ENCODE data around the gene TMEM131L.
A peak's percentile ranks its signal among the peaks of the same experiment; 100 is the strongest.
"Not testable (repeated sequence)": the region's sequence is repeated elsewhere in the genome, so short reads cannot be mapped to it uniquely, and the experiment has no call there.

Gene TMEM131L

DNA sequence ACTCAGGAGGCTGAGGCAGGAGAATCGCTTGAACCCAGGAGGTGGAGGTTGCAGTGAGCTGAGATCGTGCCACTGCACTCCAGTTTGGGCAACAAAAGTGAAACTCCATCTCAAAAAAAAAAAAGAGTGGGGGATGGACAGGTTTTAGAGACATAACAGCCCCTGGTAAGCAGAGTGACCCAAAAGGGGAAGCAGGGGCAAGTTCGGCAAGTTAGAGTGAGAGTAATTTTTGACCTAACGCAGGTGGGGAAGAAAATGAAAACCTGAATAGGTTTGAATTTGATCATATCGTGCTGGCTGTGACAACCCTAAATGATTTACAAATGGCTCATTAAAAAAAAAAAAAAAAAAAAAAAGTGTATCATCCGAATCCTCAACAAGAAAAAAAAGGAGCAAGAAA is 25.7 kb upstream of the TMEM131L start:
- DNase-seq = no peak

DNA sequence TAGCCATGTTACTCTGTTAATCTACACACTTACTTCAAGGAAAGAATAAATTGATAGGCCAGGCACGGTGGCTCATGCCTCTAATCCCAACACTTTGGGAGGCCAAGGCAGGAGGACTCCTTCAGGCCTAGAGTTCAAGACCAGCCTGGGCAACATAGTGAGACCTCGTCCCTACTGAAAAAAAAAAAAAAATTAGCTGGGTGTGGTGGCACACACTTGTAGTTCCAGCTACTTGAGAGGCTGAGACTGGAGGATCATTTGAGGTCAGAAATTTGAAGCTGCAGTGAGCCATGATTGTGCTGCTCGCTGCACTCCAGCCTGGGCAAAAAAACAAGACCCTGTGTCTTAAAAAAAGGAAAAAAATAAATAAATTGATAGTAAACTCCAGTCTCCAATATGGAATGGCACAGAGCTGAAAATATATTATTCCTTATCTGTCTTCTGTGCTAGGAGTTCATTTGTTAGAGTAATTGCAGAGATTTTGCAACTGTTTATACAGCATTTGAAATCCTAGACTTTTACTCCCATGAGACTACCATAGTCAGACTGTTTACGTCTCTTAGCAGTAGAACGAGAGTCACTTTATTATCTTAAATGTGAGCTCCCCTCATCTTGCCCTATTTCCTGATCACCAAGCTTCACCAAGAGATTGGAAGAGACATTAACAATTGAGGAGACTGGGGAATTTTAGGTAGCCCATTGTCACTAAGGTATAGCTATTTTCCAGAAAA is 18.8 kb upstream of the TMEM131L start:
- DNase-seq = no peak

DNA sequence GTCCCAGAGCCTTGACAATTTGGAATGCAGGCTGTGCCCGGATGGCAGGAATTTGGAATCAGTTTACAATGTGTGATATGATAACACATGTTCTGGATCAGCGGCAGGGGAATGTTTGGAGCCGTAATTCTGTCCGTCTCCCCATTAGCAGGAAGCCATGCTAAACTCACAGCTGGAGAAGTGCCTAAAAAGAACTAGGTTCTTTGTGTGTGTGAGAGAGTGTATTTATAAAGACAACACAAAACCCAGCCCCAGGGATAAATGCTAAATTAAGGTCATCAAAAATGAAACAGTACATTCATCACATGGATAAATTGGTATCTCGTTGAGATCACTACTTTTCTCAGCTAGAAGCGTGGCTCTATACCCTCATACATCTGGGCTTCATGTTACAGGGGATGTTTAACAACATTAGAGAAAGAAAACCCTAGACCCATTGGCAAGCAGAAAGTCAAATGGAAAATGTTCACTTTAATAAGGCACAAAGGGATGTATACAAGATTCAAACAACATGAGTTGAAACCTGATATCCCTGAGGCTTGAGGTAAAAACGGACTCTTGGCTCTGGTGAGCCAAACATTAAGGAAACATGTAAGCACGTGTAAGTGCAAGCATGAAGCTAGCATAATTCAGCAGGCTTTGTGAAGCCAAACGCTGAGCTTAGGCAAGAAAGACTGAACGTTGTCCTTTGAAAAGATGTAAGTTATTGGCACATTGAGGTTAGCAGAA is 18.0 kb upstream of the TMEM131L start:
- peak; percentile 55 for DNase-seq

DNA sequence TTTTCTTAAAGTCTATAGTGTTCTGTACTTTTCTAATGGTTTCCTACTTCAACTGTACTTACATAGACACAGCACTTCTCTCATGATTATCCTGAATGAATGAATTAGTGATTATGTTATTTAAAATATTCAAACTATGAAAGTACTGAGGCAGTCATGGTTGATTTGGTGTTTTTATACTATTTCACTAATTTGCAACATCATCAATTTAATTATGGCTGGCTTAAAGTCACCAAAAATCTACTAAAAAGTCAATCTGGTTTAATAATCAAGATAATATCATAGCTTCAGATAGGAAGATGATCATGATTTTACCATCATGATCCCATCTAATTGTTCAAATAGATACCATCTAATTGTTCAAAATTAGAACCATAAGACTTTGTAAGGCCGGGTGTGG is 16.8 kb upstream of the TMEM131L start:
- no peak for DNase-seq

DNA sequence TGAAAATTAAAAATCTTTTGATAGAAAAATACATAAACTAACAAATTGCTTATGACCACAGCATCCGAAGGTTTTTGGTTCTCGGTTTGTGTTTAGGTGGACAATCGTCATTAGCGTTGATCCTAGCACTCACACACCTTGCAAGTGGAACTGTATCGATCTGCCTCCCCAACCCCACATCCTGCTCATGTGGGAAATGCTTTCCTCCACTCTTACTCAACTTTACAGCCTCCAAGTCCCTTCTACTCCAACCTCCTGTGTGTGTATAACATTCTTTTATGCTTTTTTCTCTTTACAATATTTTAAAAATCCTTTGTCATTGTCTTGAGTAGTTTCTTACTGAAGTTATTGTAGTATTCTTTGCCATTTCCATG is 15.6 kb upstream of the TMEM131L start:
- DNase-seq = no peak

DNA sequence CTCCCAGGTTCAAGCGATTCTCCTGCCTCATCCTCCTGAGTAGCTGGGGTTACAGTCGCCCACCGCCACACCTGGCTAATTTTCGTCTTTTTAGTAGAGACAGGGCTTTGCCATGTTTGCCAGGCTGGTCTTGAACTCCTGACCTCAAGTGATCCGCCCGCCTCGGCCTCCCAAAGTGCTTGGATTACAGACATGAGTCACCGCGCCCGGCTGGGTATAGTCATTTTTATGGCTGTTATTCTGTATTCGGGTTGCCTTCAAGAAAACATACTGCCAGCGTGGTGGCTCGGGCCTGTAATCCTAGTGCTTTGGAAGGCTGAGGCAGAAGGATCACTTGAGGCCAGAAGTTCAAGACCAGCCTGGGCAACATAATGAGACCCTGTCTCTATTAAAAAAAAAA is 15.0 kb upstream of the TMEM131L start:
- not testable (repeated sequence) for DNase-seq

DNA sequence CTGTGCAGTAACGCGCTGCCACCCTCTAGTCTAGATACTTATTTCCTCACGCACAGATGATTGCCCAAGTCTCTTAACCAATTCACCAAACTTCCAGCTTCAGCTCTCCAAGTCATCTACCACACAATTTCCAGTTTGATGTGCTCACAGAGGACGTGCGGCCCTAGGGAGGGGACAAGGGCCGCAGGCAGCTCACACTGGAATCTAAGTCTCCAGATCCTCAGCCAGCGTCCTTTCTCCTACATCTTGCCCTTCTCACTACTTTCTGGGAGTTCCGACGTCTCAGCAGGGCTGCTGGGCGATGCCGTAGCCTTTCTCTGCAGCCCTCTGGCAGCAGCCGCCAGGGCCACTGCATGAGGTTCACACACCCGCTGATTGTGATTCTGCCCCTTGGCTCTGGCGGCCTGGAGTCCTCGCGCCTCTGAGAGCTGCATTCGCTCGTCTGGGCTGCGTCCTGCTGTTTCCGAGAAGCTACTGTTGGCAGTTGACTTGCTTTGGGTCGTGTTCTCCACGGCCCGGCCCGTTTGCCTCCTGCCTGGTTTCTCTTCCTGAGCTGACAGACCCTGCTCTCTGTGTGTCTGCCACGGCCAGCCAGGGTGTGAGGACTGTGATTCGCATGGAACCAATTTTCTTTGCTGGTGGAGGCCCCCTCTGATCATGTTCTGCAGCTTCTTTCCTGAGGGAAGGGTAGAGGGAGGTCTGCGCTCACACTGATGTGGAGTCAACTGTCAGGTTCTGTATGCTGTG is 14.1 kb upstream of the TMEM131L start:
- no peak for DNase-seq

DNA sequence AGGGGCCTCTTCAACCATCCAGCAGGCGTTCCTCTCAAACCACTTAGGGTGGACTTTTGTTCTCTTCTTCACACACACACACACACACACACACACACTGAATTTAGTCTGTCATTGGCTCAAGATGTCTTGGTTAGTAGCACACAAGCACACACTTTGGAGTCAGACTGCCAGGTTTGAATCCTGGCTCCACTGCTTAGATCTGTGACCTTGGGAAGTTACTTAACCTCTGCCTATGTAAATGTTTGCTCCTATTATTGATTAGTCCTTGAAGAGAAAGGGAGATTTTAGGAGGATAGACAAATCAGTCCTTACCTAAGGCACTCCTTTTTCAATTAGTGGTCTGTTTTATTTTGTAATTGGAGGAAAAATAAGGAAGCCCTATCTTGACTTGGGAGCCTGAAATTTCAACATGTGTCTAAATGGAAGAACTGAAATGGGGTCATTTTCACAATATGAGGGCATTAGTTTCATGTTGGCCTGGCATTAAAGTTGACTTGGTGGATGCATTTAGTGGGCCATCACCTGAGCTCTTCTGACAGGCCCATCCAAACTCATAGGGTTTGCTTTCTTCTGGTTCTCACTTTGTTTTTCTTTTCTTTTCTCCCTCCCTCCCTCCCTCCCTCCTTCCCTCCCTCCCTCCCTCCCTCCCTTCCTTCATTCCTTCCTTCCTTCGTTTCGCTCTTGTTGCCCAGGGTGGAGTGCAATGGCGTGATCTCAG is 13.3 kb upstream of the TMEM131L start:
- DNase-seq = no peak

DNA sequence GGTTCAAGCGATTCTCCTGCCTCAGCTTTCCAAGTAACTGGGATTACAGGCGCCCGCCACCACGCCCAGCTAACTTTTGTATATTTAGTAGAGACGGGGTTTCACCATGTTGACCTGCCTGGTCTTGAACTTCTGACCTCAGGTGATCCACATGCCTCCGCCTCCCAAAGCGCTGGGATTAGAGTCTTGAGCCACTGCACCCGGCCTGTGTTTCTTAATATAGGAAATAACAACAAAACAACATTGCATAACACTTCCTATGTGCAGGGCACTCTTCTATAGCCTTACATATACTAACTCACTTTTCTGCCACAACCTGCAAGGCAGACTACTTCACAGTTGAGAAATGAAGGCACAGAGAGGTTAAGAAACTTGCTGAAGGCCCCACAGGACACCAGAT is 12.8 kb upstream of the TMEM131L start:
- no peak for DNase-seq

DNA sequence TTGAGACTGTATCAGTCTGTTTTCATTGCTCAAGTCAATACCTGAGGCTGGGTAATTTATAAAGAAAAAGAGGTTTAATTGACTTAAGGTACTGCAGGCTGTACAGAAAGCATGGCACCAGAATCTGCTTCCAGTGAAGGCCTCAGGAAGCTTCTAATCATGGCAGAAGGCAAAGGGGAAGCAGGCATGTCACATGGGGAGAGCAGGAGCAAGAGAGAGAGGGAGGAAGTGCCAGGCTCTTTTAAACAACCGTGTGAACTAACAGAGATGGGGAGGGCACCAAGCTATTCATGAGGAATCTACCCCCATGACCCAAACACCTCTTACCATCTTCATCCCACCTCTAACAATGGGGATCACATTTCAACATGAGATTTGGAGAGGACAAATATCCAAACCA is 7.2 kb upstream of the TMEM131L start:
- no peak for DNase-seq

DNA sequence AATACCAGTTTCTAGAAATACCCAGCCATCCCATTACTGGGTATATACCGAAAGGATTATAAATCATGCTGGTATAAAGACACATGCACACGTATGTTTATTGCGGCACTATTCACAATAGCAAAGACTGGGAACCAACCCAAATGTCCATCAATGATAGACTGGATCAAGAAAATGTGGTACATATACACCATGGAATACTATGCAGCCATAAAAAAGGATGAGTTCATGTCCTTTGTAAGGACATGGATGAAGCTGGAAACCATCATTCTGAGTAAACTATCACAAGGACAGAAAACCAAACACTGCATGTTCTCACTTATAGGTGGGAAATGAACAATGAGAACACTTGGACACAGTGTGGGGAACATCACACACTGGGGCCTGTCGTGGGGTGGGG is 4.6 kb upstream of the TMEM131L start:
- DNase-seq = not testable (repeated sequence)

DNA sequence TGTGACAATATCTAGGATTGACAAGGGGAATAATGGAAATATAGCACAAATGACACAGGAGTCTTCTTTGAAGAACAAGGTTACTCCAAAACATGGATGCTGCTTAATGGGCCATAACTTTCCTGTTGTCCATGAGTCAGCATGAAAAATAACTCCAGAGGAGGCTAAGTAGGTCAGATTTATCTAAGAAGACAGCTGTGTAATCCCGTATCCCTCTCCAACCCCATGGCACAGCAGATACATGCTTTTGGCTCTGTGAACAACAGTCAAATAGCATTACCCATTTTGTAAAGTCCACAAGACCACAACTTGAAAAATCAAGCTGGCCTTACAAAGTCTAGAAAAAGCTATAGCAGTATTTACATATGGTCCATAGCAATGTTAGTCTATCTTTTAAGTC is 2.1 kb upstream of the TMEM131L start:
- DNase-seq = no peak

DNA sequence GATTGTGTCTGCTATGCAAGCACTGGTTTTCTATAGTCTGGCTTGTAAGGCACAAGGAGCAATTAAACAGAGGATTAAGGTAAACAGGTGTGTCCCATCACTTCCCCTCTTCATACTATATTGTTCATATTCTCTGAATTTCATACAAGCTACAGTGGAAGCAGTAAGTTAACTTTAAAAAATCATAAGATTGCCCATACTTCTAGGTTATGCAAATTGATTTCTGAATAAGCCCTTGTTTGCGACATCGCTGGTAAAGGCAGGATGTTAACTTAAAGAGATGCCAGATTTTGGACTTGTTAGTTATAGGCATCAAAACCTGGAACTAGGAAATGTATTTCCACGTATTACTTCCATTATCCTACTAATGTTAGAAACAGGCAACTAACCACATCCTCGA is 1.0 kb upstream of the TMEM131L start:
- no peak for DNase-seq

DNA sequence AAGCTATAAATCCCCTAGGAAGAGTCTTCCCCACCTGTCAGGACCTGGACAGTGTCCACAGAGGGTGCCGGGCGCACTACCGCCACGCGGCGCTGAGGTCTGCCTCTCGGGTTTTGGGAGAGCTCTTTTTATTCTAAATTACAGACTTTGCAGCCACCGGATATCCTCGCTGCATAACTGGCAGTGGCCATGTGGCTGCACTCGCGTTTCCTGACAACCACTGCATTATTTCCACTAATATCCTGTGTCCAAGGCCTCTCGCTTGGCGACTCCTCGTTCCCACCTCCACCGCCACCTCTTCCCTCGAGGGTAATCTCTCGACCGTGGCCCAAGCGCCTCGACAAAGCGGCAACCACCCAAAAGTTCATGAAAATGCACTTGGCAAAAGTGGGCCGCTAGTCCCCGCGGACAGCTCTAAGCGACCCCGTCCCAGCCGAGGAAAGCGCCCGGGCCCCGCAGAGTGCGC is 512 bp upstream of the TMEM131L start:
- peak; percentile 89 for DNase-seq

DNA sequence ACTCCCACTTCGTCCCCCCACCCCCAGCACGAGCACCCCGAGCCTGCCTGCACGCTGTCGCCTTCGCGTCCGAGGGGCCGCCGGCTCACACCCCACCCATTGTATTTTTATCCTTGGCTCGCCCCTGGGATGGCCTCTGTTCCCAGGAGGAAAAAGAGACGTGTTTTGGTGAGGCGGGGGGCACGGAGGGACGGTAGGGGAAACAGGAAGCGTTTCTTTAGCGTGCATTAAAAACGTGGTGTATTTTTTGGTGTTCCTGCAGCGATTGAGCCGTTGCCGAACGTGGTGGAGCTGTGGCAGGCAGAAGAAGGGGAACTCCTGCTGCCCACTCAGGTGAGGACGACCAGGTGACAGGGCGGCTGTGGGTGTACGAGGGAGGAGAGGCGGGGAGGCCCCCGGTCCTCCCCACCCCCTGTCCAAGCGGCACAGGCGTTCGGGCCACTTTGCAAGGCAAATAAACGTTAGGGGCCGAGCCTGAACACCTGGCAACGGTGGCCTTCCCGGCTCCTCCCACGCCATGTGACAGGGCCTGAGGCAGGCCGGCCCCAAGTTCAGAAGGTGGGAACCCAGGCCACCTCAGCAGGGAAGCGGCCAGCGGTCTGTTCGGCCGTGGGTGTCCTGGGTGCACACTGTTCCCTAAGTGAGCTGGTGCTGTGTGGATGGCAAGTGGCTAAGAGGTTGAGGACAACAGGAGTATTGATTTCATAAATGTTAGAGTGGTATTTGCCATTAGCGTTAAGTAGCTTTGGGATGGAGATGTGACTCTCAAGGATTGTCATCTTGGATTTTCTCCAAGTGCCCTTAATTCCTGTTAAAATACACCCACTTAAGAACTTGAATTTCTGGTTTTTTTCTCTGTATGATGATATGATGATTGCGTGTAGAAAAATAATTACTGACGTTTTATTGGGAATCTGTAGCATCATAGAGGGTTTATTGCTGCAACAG is 1.1 kb downstream of the TMEM131L start:
- DNase-seq = peak; percentile 71

DNA sequence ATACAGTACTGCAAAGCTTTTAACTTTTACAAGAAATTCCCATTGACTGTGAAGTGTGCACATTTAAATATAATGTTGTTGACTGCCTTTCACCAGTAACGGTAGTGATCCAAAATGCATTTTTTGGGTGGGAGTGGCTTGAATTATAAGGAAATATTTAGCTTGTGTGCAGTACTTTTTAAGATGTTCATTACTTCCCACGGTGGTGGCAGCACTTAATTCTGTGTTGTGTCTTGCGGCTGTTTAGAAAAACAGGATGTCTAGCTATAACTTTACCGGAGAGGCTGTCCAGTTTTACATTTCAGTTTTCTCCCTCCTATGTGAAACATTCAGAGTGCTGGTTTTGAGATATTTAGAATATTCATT is 1.7 kb downstream of the TMEM131L start:
- DNase-seq = no peak

DNA sequence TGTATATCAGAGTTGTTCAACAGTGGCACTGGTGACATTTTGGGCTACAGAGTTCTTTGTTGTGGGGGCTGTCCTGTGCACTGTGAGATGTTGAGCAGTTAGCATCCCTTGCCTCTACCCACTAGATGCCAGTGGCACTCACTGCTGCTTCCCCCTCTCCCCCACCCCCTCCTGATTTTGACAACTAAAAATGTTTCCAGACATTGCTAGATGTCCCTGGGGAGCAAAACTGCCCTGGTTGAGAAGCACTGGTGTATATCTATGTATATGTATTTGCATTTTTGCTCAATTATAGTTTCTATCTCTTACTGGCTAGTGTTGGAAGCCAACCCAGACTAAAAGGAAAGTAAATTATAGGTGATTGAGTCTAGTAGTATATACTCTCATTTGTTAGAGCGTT is 2.4 kb downstream of the TMEM131L start:
- no peak for DNase-seq

DNA sequence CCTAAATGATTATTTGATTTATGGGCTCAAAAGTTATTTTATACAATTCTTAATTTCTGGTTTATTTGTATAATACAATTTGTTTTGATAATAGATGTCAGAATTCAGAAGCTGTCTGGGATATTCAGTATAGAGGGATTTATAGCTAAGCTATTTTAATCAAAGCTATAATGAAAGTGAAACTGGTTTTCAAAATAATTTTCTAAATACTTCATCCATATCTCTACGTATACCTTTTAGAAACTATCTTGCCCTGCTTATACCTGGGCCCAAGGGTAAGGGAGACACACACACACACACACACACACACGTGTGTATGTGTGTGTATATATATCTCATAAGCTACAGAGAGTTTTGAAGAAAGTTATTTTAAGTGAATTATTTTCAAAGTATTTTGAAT is 2.9 kb downstream of the TMEM131L start:
- no peak for DNase-seq

DNA sequence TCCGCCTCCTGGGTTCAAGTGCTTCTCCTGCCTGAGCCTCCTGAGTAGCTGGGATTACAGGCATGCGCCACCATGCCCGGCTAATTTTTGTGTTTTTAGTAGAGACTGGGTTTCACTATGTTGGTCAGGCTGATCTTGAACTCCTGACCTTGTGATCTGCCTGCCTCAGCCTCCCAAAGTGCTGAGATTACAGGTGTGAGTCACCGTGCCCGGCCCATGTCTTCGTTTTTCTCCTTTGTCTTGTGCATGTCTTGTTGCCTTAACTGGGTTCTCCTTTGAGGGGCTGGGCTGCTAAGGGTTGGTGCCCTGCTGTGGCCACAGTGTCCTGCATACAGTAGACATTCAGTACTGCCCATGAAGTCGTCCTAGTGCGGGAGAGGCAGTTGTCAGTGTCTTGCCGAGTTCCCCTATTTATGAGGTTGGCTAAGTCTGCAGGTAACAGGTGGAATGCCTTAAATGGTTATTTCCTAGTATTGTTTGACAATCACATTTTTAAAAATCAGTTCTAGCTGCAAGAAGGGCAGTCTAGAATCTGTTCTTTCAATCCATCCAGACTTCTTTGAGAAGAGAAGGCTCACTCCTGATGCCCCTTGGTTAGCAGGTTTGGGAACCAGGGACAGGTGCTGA is 5.0 kb downstream of the TMEM131L start:
- not testable (repeated sequence) for DNase-seq

DNA sequence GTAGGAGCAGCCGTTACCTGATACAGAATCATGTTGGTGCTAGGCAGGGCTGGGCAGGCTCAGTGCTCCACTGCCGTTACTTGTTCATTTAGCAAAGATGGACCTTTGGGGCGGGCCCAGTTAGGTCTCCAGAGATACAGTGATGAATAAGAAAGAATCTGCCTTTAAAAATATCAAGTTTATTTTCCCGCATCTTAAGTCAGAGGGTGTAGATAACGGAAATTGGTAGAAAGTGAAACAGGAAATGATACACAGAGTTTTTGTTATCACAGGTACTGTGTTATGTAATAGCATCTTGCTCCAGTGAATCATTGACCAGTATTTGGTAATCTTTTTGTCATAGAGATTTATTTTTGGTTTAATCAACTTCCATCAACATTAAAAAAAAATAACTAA is 5.5 kb downstream of the TMEM131L start:
- no peak for DNase-seq
